Measurements from ENCODE around the gene BRD3.
"Not testable (repeated sequence)": the region's sequence is repeated elsewhere in the genome, so short reads cannot be mapped to it uniquely, and the experiment has no call there.

The BRD3 gene

GRCh38 chr9:134067904-134068743 is at the start of gene BRD3:
Gene BRD3 (minus strand): TSS chr9:134068026. CDS start chr9:134053477, 14,549 bp downstream.
- DNase-seq (ENCODE audit: low read depth): peak; percentile 58

GRCh38 chr9:134112561-134112960 is 44.7 kb upstream of the BRD3 start:
- DNase-seq (ENCODE audit: low read depth): no peak

- DNase-seq (ENCODE audit: low read depth): no peak
These were observed 43.2 kb upstream of the BRD3 start for GRCh38 chr9:134111064-134111463.

- no peak for DNase-seq (ENCODE audit: low read depth)
These were observed 35.7 kb upstream of the BRD3 start for GRCh38 chr9:134103391-134103998.

- no peak for DNase-seq (ENCODE audit: low read depth)
These were observed 33.9 kb upstream of the BRD3 start for GRCh38 chr9:134101623-134102149.

- not testable (repeated sequence) for DNase-seq (ENCODE audit: low read depth)
These were observed 33.3 kb upstream of the BRD3 start for GRCh38 chr9:134101133-134101532.

- DNase-seq (ENCODE audit: low read depth): no peak
These were observed 32.2 kb upstream of the BRD3 start for GRCh38 chr9:134100040-134100439.

- peak; percentile 39 for DNase-seq (ENCODE audit: low read depth)
These were observed 31.4 kb upstream of the BRD3 start for GRCh38 chr9:134099123-134099761.

- DNase-seq (ENCODE audit: low read depth): no peak
These were observed 22.1 kb upstream of the BRD3 start for GRCh38 chr9:134089972-134090371.

GRCh38 chr9:134088063-134088725 is 20.4 kb upstream of the BRD3 start:
- DNase-seq (ENCODE audit: low read depth): no peak

- DNase-seq (ENCODE audit: low read depth): no peak
These were observed 17.8 kb upstream of the BRD3 start for GRCh38 chr9:134085674-134086073.

- DNase-seq (ENCODE audit: low read depth): no peak
These were observed 15.6 kb upstream of the BRD3 start for GRCh38 chr9:134083451-134083850.

GRCh38 chr9:134076644-134077043 is 8.8 kb upstream of the BRD3 start:
- no peak for DNase-seq (ENCODE audit: low read depth)

- not testable (repeated sequence) for DNase-seq (ENCODE audit: low read depth)
These were observed 7.9 kb upstream of the BRD3 start for GRCh38 chr9:134075689-134076088.

- DNase-seq (ENCODE audit: low read depth): no peak
These were observed 5.7 kb upstream of the BRD3 start for GRCh38 chr9:134073500-134073899.

- not testable (repeated sequence) for DNase-seq (ENCODE audit: low read depth)
These were observed 4.9 kb upstream of the BRD3 start for GRCh38 chr9:134072683-134073082.

- no peak for DNase-seq (ENCODE audit: low read depth)
These were observed 3.3 kb upstream of the BRD3 start for GRCh38 chr9:134071149-134071548.

GRCh38 chr9:134069480-134070399 is 1.9 kb upstream of the BRD3 start:
- no peak for DNase-seq (ENCODE audit: low read depth)

GRCh38 chr9:134068744-134069479 is 1.1 kb upstream of the BRD3 start:
- DNase-seq (ENCODE audit: low read depth): no peak

All from stimulated activated CD8-positive, alpha-beta memory T cell treated with anti-CD3 and anti-CD28 coated beads, Interleukin-15, amount 100 ng/mL, for 1 hour (primary cell).